NCI-H345 treated with DMSO at 0.1 percent for 48 hours (cell line): ENCODE data around the gene CERS5.
A peak's percentile ranks its signal among the peaks of the same experiment; 100 is the strongest.

ENCODE experiments used
- DNase-seq: peaks from one replicate; lab custom pipeline; 2025; ENCODE audit not compliant: unreplicated experiment; lab: John Stamatoyannopoulos, UW

The CERS5 gene

GRCh38 chr12:50167049-50167828, at the start of gene CERS5:
Gene CERS5, minus strand, starts transcription at chr12:50167369. Its CDS starts 72 bp downstream, at chr12:50167297.
- DNase-seq: peak; percentile 45

GRCh38 chr12:50215033-50215432, 47.9 kb upstream of the CERS5 start:
- no peak for DNase-seq

GRCh38 chr12:50214018-50214417, 46.8 kb upstream of the CERS5 start:
- no peak for DNase-seq

GRCh38 chr12:50213439-50213838, 46.3 kb upstream of the CERS5 start:
- no peak for DNase-seq

GRCh38 chr12:50212071-50212467, 44.9 kb upstream of the CERS5 start:
- no peak for DNase-seq

GRCh38 chr12:50211392-50212070, 44.4 kb upstream of the CERS5 start:
- DNase-seq: no peak

GRCh38 chr12:50207424-50207823, 40.3 kb upstream of the CERS5 start:
- no peak for DNase-seq

- DNase-seq: no peak
Observed at GRCh38 chr12:50205648-50206047, 38.5 kb upstream of the CERS5 start.

- no peak for DNase-seq
Observed at GRCh38 chr12:50203691-50204090, 36.5 kb upstream of the CERS5 start.

- DNase-seq: no peak
Observed at GRCh38 chr12:50201987-50202521, 34.9 kb upstream of the CERS5 start.

GRCh38 chr12:50200552-50201273, 33.5 kb upstream of the CERS5 start:
- no peak for DNase-seq

GRCh38 chr12:50198829-50199228, 31.7 kb upstream of the CERS5 start:
- DNase-seq: no peak

GRCh38 chr12:50197297-50197727, 30.1 kb upstream of the CERS5 start:
- DNase-seq: no peak

- DNase-seq: no peak
Observed at GRCh38 chr12:50196537-50196936, 29.4 kb upstream of the CERS5 start.

- DNase-seq: no peak
Observed at GRCh38 chr12:50195832-50196231, 28.7 kb upstream of the CERS5 start.

GRCh38 chr12:50192908-50193307, 25.7 kb upstream of the CERS5 start:
- no peak for DNase-seq

GRCh38 chr12:50192236-50192635, 25.1 kb upstream of the CERS5 start:
- DNase-seq: no peak

- no peak for DNase-seq
Observed at GRCh38 chr12:50190859-50191258, 23.7 kb upstream of the CERS5 start.

- no peak for DNase-seq
Observed at GRCh38 chr12:50188875-50189575, 21.9 kb upstream of the CERS5 start.

- no peak for DNase-seq
Observed at GRCh38 chr12:50188241-50188781, 21.1 kb upstream of the CERS5 start.
